Stomach (tissue), 4 donors: Measurements from ENCODE around the gene EZH2.

Source experiments
- CTCF ChIP-seq, 7 experiments: fragments of 450-650 bp in 4 of 7; fragments of 200-600 bp in 3 of 7; sonication (generic) in 3 of 7; IDR thresholded peaks; one replicate each; pipeline ENCODE4 v1.5.1; 2016 to 2019; ENCODE audit warnings: antibody characterized with exemption in 7 of 7, control low read depth in 2 of 7, mild to moderate bottlenecking in 1 of 7
- POLR2A ChIP-seq, 4 donors: fragments of 450-650 bp; IDR thresholded peaks; one replicate each; pipeline ENCODE4 v1.6.1; 2016; ENCODE audit warnings: antibody characterized with exemption in 4 of 4, control low read depth in 2 of 4, mild to moderate bottlenecking in 1 of 4, moderate library complexity in 1 of 4
- POLR2AphosphoS5 ChIP-seq, 3 donors: sonication (generic); formaldehyde crosslinking; IDR thresholded peaks; one replicate each; pipeline ENCODE4 v1.6.1; 2016; ENCODE audit warnings: antibody characterized with exemption in 3 of 3

- TF ChIP-seq CTCF (IDR thresholded peaks at IDR 0.05) (no peak), POLR2A (IDR thresholded peaks at IDR 0.05) (no peak), POLR2AphosphoS5 (IDR thresholded peaks at IDR 0.05) (no peak)
These were observed 30.2 kb upstream of the EZH2 start for GRCh38 chr7:148914208-148914777.
